GM18907 (cell line): ENCODE data around the gene CBFB.
A peak's percentile ranks its signal among the peaks of the same experiment; 100 is the strongest.
"Not testable (repeated sequence)": the region's sequence is repeated elsewhere in the genome, so short reads cannot be mapped to it uniquely, and the experiment has no call there.

Source experiments
- ATAC-seq: cut with Tn5 transposase; IDR thresholded peaks from one replicate; pipeline ENCODE4 v1.9.1; 2021; ENCODE audit warnings: mild to moderate bottlenecking, moderate library complexity; ENCODE audit not compliant: unreplicated experiment

The CBFB gene

GRCh38 chr16:67040906-67041305, 12.0 kb downstream of the CBFB start:
- no peak for ATAC-seq

- ATAC-seq = not testable (repeated sequence)
Observed at GRCh38 chr16:67041520-67041919, 12.6 kb downstream of the CBFB start.

- no peak for ATAC-seq
Observed at GRCh38 chr16:67043420-67043819, 14.5 kb downstream of the CBFB start.

- ATAC-seq = no peak
Observed at GRCh38 chr16:67050796-67051195, 21.8 kb downstream of the CBFB start.

- ATAC-seq = no peak
Observed at GRCh38 chr16:67052399-67052798, 23.4 kb downstream of the CBFB start.

GRCh38 chr16:67053767-67054334, 24.9 kb downstream of the CBFB start:
- ATAC-seq = no peak

- ATAC-seq = no peak
Observed at GRCh38 chr16:67054901-67055300, 26.0 kb downstream of the CBFB start.

GRCh38 chr16:67055712-67056487, 27.0 kb downstream of the CBFB start:
- peak; percentile 54 for ATAC-seq

GRCh38 chr16:67063008-67063407, 34.1 kb downstream of the CBFB start:
- ATAC-seq = no peak

- ATAC-seq = no peak
Observed at GRCh38 chr16:67068212-67068753, 39.3 kb downstream of the CBFB start.

GRCh38 chr16:67071476-67072048, 42.6 kb downstream of the CBFB start:
- no peak for ATAC-seq

- no peak for ATAC-seq
Observed at GRCh38 chr16:67075331-67075730, 46.4 kb downstream of the CBFB start.

- no peak for ATAC-seq
Observed at GRCh38 chr16:67077871-67078270, 48.9 kb downstream of the CBFB start.

GRCh38 chr16:67082100-67082499, 53.2 kb downstream of the CBFB start:
- ATAC-seq = no peak

- no peak for ATAC-seq
Observed at GRCh38 chr16:67082891-67083290, 53.9 kb downstream of the CBFB start.

GRCh38 chr16:67084345-67085028, 55.5 kb downstream of the CBFB start:
- no peak for ATAC-seq

GRCh38 chr16:67086822-67087221, 57.9 kb downstream of the CBFB start:
- ATAC-seq = no peak

GRCh38 chr16:67087291-67087690, 58.3 kb downstream of the CBFB start:
- ATAC-seq = no peak

- no peak for ATAC-seq
Observed at GRCh38 chr16:67087803-67088202, 58.9 kb downstream of the CBFB start.

- ATAC-seq = no peak
Observed at GRCh38 chr16:67088551-67088950, 59.6 kb downstream of the CBFB start.

- no peak for ATAC-seq
Observed at GRCh38 chr16:67089101-67089500, 60.2 kb downstream of the CBFB start.
